Skin epidermis (tissue), 12 donors: ENCODE measurements around the gene PMEL.
"Not testable (repeated sequence)": the region's sequence is repeated elsewhere in the genome, so short reads cannot be mapped to it uniquely, and the experiment has no call there.

Experiments
- H3K27ac ChIP-seq, 21 experiments: fragments of 200-600 bp; sonication (generic) in 11 of 21; one replicate each; pipeline ENCODE4 v1.5.0; 2020; ENCODE audit warnings: mild to moderate bottlenecking in 3 of 21, inconsistent platforms in 2 of 21, moderate library complexity in 2 of 21
- H3K4me3 ChIP-seq, 7 experiments: fragments of 200-600 bp; sonication (generic) in 2 of 7; one replicate each; pipeline ENCODE4 v1.5.0; 2020; ENCODE audit warnings: inconsistent platforms in 2 of 7, mild to moderate bottlenecking in 2 of 7, moderate library complexity in 1 of 7

PMEL gene

GRCh38 chr12:55929306-55929791, 36.5 kb downstream of the PMEL start:
- no peak overlapping the region for H3K4me3 ChIP-seq
- peak overlapping the region in 20 of 21 experiments; percentile 38 to 99 (median 96) for H3K27ac ChIP-seq

DNA sequence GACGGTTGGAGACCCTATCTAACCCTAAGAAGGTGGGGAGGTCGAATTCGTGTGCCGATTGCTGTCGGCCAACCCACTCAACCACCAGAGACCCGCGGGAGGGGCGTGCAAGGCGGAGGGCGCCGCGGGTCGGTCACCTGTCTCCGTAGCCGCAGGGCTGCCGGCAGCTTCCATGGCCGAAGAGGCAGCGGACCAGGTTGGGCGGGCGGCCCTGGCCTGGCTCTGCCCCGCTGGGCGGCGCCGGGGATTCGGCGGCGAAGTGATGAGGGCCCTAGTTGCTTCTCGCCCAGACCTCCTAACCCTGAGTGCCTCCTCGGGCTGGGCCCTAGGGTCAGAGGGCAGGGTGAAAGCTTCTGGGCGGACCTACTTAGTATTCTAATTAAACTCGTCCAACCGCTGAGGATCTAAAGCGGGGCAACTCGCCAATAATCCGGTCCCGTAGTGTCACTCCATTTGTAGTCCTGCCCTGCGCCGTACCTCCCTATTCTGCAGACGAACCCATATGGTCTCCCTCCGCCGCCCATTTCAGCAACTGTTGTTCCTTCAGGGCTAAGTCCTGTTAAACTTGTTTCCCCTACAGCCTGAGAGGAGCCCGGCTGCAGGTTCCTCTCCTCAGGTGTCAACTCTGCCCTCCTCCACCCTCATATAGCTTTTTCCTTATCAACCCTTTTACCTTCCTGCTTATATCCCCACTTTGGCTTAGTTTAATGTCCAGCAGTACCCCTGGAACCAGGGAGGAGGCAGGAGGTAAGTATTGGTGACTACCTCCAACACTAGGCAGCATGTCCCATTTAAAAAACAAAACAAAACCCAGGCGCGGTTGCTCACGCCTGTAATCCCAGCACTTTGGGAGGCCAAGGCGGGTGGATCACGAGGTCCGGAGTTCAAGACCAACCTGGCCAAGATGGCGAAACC, 38.0 kb downstream of the PMEL start, which contains the start of gene PYM1:
PYM1 (minus strand) TSS at position 307 of the 915 bp plus-strand sequence; CDS start at position 174, 133 bp downstream.
- Histone ChIP-seq H3K4me3 (peak within 1 kb of the TSS; percentile 64 to 90 (median 78)), H3K27ac (peak within 1 kb of the TSS; percentile 63 to 99 (median 96))

DNA sequence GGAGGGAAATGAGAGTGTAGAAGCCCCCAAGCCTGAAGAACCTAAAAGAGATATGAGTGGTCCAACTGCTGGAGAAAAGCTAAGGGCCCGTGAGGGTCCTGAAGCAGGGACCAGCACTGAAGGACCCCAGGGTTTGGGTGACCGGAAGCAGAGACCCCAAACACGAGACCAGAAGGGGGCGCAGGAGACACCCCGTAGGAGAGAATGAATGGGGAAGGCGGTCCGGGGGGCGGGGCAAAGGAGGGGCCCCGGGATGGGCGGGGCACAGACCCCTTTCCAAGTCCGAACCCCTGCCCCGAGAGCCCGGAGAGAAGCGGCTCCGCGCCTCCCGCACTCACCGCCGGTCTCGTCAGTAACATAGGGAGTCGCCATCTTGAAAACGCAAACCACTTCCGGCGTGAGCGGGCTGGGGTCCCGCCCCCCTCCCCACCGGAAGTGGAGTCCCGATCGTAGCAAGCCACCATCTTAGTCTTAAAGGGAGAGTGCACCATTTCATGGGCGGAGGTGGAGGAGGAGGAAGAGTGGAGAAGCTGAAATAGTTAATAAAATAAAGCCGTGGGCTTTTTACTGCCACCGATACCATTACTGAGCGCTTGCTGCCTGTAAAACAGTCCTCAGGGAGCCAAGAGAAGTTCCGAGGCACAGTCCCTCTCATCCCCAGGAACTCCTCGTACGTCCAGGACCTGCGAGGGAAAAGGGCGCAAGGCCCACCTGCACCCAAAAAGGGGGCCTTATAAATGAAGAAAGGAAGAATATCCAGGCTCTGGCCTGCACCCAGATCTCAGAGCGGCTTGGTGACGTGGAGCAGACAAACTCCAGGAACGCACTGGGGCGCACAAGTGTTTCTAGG, 38.9 kb downstream of the PMEL start:
- H3K4me3 ChIP-seq = peak overlapping the region; percentile 64 to 90 (median 78)
- peak overlapping the region; percentile 63 to 99 (median 96) for H3K27ac ChIP-seq

DNA sequence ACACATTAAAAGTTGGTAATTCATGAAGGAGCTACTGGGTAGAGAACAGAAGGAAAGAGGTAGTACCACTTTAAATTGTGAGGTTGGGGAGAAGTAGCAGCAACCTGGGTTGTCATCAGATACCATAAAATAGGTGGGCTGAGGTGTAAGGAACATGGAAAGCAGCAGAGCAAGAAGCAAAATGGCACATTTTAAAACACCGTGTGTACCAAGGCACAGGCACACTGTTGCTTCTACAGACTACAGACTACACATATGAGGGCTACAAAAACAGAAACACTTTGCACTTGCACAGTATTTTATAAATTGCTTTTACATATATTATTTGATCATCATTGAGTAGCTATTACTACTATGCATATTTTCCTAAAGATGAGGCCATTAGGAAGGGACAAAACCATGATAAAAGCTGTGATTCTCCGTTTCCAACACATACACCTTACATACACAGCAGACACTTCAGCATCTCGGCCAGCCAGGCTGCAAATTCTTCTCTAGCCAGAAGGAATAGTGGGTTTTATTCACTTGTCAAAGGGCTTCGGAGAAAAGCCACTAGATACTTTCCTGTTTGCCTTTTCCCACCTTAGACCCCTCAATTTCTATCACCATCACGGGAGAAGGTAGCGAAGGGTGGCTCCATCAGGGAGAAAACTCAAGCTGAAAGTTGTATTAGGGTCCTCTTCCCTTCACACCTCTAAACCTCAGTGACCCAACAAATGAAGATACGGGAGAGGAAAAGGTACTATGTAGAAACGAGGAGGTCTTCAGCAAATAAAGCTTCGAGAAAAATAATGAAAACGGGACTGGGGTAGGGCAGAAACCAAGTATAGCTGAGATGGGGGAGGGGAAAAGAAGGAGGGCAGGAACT, 39.7 kb downstream of the PMEL start:
- Histone ChIP-seq H3K4me3 (peak overlapping the region; percentile 64 to 90 (median 78)), H3K27ac (peak overlapping the region in 20 of 21 experiments; percentile 89 to 99 (median 96))

GRCh38 chr12:55925371-55925770, 40.5 kb downstream of the PMEL start:
- Histone ChIP-seq H3K27ac (no peak overlapping the region), H3K4me3 (no peak overlapping the region)

GRCh38 chr12:55923648-55924047, 42.2 kb downstream of the PMEL start:
- not testable (repeated sequence) for H3K4me3 ChIP-seq, H3K27ac ChIP-seq

- Histone ChIP-seq H3K4me3 (no peak overlapping the region), H3K27ac (no peak overlapping the region)
These were observed 43.7 kb downstream of the PMEL start for GRCh38 chr12:55922126-55922525.

GRCh38 chr12:55919032-55919431, 46.8 kb downstream of the PMEL start:
- H3K4me3 ChIP-seq, H3K27ac ChIP-seq: not testable (repeated sequence)

- no peak overlapping the region for H3K4me3 ChIP-seq
- H3K27ac ChIP-seq = peak overlapping the region in 1 of 21 experiments; percentile 9
These were observed 50.4 kb downstream of the PMEL start for GRCh38 chr12:55915482-55915859.

- H3K4me3 ChIP-seq = no peak overlapping the region
- H3K27ac ChIP-seq = no peak overlapping the region
These were observed 52.9 kb downstream of the PMEL start for GRCh38 chr12:55912908-55913307.

DNA sequence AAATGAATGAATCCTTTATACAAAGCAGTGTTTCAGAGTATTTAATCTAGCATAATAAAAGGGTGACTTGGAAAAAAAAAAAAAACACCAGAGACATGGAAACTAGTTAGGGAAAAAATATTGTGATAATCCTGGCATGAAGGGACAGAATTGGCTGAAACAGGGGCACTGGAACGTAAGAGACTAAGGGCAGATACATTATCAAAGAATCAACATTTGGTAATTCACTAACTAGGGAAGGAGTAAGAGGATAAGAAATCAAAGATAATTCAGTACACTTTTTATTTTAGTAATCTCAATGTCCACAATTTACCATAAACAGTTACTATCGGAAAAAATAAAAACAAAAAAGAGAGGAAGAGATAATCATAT, 56.3 kb downstream of the PMEL start:
- peak overlapping the region in 7 of 21 experiments; percentile 1 to 29 (median 15) for H3K27ac ChIP-seq
- H3K4me3 ChIP-seq = no peak overlapping the region

- Histone ChIP-seq H3K4me3 (no peak overlapping the region), H3K27ac (peak overlapping the region in 6 of 21 experiments; percentile 2 to 34 (median 18))
These were observed 56.9 kb downstream of the PMEL start for GRCh38 chr12:55908726-55909512.

DNA sequence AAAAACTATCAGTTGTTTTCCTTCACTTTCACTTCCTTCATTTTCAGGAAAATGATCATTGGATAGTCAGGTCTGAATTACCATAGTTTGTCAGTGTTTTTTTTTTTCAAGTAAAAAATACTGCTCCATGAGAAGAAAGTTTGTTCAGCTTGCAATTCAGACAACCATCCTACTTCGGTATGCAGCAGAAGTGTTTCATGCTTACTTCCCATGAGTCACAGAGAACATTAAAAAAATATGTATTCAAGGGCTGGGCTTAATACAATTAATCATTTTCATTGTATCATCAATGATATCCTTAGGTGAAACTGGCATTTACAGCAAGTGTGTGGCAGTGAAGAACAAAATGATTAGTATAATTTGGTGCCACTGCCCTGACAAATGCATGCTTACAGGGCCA, 59.8 kb downstream of the PMEL start:
- no peak overlapping the region for H3K4me3 ChIP-seq
- H3K27ac ChIP-seq = peak overlapping the region in 1 of 21 experiments; percentile 47
